Glomerular visceral epithelial cell (primary cell): ENCODE measurements around the gene RHBDF1.

ENCODE experiments used
- DNase-seq: peaks from one replicate; pipeline ENCODE4 v3.0.0-alpha.2; 2016; ENCODE audit errors: extremely low spot score

RHBDF1 gene

GRCh38 chr16:72561-73548, at the start of gene RHBDF1:
Gene RHBDF1, minus strand, starts transcription at chr16:72631. Its CDS starts 7,616 bp downstream, at chr16:65015.
- DNase-seq: peak; percentile 60

DNA sequence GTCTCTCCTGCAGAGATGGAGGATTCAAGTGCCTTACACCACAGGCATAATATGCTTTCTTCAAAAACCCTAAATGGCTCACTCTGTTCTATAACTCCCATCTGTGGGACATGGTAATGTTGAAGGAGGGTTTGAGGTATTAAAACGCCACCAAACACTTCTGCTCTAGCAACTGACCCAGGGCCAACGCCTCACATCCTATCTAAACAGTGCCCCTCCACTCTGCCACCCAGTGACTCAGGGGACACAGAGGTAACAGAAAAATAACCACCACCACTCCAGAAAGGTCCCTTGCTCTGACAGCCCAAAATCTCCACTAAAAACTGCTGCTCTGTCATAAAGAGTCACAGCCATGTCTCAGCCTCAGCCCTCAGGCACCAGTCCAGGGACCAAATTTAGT, 48.3 kb upstream of the RHBDF1 start:
- DNase-seq: no peak

DNA sequence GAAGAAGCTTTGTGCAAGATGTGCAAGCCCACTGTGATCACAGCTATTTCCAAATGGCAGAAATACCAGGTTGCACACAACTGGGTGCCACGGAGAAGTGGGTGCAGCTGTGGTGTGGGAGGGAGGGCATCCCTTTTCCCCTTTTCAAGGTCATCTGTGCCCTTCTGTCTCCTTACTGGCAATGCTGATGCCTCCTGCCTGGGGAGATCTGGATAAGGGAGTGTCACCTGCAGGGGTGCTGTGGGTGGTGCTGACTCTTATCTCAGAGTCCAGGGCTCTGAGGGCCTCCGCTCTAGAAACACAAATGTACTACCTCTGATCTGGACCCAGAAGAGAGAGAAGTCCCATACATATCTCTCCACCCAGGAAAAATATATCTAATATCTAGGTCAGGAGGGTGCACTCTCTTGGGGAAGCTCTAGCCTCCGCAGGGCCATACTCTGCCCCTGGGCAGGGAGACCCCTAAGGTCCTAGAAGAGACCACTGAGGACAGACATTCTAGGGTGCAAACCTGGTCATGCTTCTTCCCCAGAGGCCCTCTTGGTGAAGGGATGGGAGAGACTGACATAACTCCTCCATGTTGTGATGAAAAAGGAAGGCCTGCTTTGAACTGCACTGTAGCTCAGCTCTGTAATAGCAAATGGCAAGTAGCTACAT, 47.5 kb upstream of the RHBDF1 start:
- no peak for DNase-seq

GRCh38 chr16:119295-119694, 46.9 kb upstream of the RHBDF1 start:
- no peak for DNase-seq

- DNase-seq: no peak
Observed at GRCh38 chr16:118857-119256, 46.4 kb upstream of the RHBDF1 start.

- peak; percentile 62 for DNase-seq
Observed at GRCh38 chr16:117379-118365, 45.2 kb upstream of the RHBDF1 start.

GRCh38 chr16:116015-116414, 43.6 kb upstream of the RHBDF1 start:
- no peak for DNase-seq

DNA sequence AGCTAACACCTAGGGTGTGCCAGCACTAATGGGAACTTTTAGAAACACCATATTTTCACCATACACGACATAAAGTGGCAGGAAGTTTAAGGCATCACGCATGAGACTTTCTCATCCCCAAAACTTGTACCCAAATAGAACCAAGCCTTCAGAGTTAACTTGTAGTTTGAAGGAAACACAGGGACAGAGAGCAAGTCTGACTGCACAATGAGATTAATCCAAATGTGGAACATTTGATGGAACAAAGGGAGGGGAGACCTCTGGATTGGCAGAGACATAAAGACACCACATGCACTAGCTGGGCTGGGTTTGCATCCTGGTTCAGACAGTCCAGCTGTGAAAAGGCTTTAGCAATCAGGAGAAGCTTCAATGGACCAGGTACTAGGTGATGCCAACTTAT, 41.9 kb upstream of the RHBDF1 start:
- no peak for DNase-seq

DNA sequence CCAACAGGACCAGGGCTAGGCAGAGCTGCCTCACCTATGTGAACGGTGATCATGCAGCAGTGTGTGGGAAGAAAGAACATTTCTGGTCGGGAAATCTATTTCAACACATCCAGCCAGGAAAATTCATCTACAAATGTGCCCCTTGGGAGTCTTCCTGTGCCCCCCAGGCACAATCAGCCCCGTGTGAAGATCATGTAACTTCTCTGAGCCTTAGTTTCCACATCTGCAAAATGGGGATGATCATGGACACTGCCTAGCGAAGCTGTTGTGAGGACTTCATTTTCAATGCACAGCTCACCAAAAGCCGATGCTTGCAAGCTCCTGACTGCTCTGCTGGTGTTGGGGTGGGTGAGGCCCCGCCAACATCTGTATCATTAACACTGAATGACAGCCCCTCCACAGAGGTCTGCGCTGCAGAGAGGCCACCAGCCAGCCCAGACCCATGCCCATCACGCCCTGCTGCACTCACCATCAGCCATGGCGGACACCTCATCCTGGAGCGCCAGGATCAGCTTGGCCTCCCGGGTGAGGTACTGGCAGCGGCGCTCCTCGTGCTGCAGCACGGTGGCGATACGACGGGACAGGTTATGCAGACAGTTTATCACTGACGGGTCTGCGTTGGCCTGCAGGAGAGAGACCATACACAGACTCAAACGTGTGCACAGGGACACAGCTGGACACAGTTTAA, 39.9 kb upstream of the RHBDF1 start:
- no peak for DNase-seq

GRCh38 chr16:106623-107324, 34.3 kb upstream of the RHBDF1 start:
- peak; percentile 72 for DNase-seq

GRCh38 chr16:105521-105920, 33.1 kb upstream of the RHBDF1 start:
- DNase-seq: no peak

DNA sequence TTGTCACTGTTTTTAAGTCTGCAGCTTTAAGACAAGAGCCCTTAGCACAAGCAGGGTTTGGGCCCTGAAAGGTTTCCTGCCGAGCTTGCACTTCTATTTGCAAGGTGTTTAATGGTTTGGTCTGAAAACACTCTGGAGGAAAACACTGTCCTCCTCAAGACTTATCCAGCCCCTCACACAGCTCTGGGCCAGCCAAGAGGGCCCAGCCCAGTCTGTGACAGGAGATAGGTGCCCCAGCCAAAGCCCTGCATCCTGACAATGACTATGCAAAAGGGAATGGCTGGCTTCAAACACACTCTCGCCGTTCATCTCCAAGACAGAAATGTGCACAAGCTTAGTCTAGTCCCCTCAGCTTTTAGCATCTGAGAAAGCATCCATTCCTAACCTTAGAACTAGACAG, 32.5 kb upstream of the RHBDF1 start:
- no peak for DNase-seq

DNA sequence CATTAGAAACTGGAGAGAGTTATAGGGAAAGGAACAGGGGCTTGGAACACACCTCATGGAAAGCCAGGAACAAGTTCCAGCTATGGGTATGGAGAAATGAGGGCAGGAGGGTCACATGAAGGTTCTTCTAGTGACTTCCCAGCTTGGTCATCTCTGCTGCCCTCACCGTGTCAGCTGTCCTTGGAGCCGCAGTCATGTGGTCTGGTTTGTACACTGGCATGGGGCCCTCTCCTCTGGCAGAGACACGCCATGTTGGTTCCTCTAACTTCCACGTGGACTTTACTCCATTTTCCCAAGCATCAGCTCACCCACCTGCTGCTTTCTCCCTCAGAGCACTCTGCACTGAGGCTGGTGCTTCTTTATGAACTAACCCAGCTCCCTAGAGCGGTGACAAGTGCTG, 31.9 kb upstream of the RHBDF1 start:
- no peak for DNase-seq

- DNase-seq: no peak
Observed at GRCh38 chr16:102060-102855, 29.8 kb upstream of the RHBDF1 start.

DNA sequence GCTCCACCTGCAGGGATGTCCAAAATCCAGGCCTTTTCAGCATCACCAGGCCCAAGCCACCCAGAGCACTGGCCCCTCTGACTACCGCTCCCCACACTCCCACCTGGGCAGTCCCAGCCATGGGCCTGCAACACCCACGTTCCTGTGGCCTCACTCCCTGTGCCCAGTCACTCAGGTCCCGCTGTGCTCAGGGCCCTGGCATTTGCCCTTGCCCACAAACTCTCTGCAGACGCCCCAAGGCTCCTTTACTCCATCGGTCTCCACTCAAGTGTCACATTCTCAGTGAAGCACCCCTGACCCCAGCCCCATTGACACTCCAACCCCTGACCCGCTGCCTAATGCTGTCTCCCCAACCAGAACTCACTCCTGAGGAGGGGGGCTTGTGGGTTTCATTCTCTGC, 29.2 kb upstream of the RHBDF1 start:
- no peak for DNase-seq

GRCh38 chr16:100989-101388, 28.6 kb upstream of the RHBDF1 start:
- DNase-seq: no peak

DNA sequence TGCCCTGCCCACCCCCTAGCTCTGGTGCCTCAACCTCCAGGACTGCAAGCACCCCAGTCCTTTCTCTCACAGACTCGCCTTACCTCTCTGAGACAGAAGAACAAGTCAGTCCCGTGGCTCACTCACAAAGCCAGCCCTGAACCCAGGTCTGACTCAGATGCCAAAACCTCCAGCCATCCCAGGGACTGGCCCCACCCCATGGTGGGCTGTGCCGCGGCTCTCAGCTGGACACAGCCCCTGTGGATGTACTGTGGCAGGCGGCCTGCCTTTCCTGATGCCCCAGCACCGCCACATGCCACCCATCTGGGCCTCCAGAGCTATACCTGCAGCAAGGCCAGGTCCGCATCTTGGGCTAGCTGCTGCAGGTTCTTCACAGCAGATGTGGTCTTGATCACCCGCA, 25.4 kb upstream of the RHBDF1 start:
- no peak for DNase-seq

- DNase-seq: peak; percentile 81
Observed at GRCh38 chr16:96935-97381, 24.5 kb upstream of the RHBDF1 start.

- DNase-seq: no peak
Observed at GRCh38 chr16:94918-95265, 22.5 kb upstream of the RHBDF1 start.
